Embryonic facial prominence (tissue), 1 donor: ENCODE results near the gene HIVEP3.

ENCODE experiments used
- DNase-seq: peaks from one replicate; pipeline ENCODE4 v3.0.0-alpha.2; 2016; ENCODE audit errors: extremely low spot score

The HIVEP3 gene

DNA sequence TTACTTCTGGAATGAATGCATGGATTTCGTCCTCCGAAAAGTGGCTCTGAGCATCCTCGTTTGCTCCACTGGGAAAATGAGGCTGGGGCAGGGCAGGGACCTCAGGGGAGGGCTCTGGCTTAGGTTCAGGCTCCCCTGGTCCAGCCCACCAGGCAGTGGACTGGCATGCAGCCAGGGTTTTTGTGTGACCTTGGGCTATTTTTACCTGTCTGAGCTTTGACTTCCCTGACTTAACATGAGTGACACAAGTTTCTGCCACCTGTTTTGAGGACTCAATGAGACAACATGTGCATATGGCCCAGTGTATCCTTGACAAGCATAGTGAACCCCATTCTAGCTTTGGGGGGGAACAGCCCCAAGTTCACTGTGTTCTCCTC, 401.7 kb downstream of the HIVEP3 start:
- no peak for DNase-seq

GRCh38 chr1:41516168-41517061, 402.3 kb downstream of the HIVEP3 start:
- peak; percentile 61 for DNase-seq

DNA sequence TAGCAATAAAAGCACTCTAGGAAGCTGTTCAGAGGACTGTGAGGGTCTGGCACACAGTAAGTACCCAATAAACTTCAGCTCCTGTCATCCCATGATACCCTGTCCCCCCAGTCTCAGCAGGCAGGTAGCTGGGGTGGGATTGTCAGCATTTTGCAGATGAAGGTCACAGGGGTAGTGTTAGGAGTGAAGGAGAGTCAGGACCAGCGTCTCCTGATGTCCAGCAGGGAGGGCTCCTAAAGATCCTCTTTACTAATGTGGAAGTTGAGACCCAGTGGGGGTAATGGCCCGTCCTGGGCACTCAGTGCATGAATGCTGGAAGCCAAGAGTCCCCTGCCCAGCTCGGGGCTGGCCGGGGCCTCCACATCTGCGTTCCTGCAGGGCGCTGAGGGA, 402.9 kb downstream of the HIVEP3 start:
- DNase-seq, result no peak

DNA sequence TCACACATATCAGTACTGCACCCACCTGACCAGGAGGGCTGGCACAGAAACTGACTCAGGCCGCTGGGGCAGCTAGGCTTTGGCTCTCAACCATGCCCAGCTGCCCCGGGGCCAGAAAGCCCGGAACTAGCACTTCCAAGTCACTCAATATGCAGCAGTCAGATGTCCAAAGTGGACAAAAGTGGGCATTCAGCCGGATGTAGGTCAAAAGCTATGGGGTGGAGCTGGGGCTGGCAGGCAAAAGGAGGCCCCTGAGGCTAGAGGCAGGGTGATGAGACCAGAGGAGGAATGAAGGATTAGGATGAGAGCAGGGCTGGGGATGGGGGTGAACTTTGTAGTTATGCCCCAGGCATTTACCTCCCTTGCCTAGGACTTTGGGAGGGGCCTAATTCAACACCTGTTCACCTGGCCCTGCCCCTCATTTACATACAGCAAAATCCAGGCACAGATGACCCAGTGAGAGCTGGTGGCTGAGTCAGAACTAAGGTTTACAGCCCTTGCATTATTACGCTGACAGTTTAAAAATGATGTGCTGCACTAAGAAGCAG, 403.5 kb downstream of the HIVEP3 start:
- DNase-seq, result no peak

DNA sequence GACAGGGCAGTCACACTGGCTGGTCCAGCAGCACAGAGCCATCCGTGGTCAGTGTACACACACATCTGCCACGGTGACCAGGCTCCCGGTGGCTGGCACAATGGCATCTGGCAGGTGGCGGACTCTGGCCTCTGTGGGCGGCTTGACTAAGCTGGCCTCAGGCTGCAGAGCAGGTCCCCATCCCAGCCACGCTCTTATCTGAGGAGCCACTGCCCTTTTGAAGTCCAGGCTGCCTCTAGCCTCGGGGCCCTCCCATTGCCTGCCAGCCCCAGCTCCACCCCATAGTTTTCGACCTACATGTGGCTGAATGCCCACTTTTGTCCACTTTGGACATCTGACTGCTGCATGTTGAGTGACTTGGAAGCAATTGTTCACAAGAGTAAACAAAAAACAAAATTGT, 404.3 kb downstream of the HIVEP3 start:
- DNase-seq, result no peak

DNA sequence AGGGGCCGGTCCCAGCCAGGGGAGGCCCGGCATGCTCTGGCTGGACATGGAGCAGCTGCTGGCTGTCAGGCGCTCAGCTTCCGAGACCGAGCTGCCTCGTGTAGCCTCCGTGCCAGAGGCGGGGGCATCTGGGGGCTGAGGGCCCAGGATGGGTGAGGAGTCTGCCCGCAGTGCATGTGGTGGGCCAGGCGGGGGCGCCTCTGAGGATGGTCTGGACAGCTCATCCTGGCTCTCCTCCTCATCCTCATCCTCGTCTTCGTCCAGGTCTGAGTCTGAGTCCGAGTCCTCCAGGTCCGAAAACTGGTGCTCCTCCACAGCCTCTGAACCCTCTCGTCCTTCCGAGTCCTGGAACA, 405.4 kb downstream of the HIVEP3 start:
- DNase-seq, result no peak

DNA sequence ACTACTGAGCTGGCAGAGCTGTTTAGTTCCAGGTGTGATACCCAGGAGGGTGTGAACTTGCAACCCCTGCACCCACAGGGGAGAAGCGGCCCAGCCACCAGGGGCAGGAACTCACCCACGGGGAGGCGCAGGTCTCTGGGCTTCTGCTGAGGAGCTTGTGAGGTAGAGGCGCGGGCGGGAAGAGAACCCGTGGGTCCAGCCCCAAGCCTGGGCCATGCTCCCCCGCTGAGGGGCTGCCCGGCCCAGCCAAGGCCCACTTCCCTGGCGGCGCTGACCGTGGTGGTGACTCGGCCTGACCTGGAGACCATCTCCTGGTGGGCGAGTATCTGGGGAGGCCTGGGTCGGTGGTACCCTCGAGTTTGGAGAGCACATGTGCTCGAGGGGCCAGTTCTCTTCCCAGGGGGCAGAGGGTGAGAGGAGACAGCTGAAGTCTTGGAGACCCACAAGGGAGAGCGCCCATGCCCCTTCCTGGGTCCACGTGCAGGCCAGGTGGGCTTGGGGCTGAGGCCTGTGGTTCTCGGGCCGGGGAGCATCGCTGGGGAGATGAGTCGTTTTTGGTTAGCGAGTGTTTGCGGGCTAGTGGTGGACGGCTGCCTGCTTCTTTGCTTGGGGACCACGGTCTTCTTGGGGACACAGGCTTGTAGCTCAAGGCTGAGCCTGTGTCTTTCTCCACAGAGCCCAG, 405.9 kb downstream of the HIVEP3 start:
- DNase-seq, result no peak

- DNase-seq, result no peak
Observed at GRCh38 chr1:41511239-41511540, 407.5 kb downstream of the HIVEP3 start.

DNA sequence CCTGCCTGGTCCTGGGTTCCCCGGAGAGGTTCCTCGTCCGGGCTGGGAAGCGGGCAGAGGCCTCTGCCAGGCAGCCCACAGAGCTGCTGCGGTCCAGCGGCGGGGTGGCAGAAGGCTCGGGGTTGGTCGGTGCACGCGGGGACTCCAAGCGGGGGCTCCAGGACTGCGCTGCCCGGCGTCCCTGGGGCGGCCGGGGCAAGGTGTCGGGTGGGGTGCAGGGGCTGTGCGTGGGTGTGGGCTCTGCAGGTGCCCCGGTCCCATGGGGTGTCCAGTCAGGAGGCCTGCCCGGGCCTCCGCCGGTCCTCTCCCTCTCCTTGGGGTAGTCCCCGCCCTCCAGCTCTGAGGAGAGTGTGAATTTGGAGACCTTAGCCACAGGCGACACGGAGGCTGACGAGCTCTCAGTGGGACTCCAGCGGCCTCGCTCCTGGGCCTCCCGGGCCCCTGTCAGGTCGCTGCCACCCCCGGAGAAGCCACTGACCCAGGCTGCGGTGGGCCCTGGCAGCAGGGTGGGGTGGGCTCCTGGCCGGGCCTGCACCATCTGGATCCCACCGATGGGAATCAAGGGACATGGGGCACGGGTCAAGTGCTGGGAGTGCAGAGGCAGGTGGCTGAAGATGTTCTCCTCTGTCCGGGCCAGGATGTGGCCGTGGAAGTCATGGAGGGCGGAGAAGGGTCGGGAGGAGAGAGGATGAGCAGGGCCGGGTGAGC, 408.0 kb downstream of the HIVEP3 start:
- no peak for DNase-seq

DNA sequence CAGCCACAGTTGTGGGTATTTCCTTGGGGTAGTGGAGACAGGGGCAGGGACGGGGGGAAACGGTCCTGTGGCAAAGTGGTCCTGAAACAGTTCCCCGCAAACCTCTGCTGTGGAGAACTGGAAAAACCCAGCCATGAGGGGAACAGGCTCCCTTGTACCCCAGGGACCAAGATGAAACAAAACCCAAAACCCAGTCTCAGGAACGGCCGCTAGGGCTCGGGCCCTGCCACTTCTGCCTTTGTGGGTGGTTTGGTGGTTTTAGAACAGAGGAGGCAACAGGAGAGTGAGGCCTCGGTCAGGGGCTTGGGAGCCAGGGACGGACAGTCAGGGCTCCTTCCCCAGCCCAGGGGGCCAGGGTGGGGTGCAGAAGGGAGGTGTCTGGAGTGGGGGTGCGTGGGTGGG, 409.5 kb downstream of the HIVEP3 start:
- DNase-seq, result no peak

DNA sequence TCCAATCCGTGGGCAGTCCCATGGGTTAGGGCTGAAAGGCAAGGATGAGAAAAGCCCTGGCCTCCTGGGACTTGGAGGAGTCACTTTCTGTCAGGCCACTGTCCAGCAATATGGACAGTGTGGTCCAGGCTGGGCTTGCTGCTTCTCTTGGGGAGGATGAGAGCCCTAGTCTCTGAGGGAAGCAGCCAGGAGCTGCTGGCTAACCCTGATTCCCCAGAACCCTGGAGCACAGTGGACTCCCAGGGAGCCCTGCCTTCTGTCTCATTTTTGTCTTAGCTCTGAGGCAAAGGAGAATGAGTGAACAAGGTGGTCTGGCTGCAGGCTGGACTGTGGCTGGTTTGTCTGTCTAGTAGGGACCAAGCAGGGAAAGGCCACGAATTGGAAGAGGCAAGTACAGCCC, 410.4 kb downstream of the HIVEP3 start:
- DNase-seq, result no peak

GRCh38 chr1:41507836-41508235, 410.9 kb downstream of the HIVEP3 start:
- no peak for DNase-seq

DNA sequence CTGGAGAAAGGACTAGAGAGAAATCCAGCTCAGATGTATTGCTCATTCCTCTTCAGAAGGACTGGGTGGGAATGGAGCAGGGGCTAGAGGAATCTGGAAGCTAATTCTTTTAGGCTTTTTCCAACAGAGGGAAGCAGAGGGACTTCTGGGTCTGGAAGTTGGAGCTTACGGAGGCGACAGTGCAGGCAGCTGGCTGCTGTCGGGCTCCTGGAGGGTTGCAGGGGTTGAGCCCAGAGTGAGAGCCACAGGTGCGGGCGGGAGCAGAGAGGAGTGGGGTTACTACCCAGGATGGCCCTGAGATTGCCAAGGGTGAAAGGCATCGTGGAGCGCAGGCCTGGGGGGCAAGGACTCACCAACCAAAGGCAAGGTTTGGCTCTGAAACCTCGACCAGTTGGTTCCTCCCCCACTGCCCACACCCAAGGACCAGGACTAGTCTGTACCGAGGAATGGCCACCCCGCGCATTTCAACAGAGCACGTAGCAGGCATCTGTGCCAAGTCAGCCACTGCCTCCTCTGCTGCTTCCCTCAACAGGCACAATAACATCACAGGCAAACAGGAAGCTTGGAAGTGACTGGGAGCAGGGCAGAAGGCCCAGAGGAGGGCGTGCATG, 411.5 kb downstream of the HIVEP3 start:
- no peak for DNase-seq

- no peak for DNase-seq
Observed at GRCh38 chr1:41504114-41505035, 414.3 kb downstream of the HIVEP3 start.

DNA sequence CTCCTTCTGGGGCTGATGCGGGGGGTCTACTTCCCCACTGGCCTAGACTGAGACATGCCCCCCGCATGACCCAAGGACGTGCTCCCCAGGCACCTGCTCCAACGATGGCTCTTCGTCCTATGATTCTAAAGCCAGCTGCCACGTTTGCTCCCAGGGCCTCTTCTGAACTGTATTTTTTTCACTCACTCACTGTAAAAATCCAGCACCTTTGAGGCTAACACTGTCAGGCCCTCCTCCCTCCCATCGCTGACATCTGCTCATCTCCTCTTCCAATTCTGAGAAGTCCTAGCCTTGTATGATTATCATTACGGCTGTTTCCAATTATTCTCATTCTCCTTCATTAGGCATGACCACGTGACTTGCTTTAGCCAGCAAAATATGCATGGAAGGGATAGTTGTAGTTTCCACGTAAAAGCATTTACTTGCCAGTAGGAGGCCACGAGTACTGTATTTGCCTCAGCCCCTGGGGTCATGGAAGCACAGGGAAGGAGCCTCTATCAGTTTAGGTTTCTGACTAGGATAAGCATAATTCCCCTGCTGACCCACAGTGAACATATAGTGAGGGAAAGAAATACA, 415.1 kb downstream of the HIVEP3 start:
- DNase-seq, result peak; percentile 59

GRCh38 chr1:41502912-41503311, 415.8 kb downstream of the HIVEP3 start:
- no peak for DNase-seq

DNA sequence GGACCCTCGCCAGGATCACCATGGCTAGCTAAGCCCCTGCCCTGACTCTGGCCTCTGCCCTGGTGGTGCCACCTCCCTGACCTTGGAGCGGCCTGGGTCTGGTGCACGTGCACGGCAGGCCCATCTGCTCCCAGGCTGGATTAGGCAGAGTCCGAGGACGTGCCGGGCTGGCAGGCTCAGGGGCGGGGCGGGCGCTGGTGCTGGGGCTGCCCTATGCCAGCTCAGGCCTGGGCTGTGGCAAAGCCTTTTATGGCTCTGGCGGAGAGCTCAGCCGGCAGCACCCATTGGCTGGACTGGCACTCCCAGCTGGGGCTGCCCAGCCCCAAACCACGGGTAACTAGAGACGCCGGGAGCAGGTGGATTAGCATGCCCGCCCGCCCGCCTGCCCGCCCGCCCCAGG, 417.1 kb downstream of the HIVEP3 start:
- no peak for DNase-seq

GRCh38 chr1:41500781-41501518, 417.8 kb downstream of the HIVEP3 start:
- DNase-seq, result no peak

DNA sequence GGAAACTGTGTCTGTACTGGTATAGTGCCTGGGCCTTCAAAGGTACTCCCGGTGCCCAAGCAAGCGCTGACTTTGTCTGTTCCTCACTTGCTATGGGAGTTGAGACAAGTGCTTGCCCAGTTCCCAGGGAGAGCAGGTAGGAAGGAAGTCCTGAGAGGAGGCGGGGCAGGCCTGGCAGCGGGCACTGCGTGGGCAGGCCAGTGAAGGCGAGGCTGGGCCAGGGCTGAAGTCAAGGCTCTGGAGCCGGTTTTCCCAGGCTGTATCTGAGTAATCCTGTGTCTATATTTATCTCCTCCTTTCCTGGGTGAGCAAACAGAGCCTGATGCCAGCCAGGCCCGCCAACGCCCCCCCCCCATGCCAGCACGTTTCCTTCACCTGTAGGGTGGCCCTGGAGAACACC, 418.3 kb downstream of the HIVEP3 start:
- DNase-seq, result no peak

DNA sequence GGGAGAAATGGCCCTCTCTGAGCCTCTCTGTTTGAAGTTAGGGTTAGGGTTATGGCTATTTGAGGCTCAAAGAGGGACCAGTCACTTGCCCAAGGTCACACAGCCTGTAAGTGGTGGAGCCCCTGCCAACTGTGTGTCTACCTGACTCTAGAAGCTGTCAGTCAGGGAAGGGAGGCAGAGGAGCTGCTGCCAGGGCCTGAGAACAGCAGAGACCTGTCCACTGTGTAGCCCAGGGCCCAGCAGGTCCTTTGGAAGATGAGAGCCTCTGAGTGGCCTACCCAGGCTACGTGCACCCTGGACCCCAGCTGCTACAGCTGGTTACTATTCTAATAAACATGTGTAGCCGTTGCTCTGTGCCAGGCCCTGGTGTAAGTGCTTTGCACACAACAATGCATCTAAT, 419.1 kb downstream of the HIVEP3 start:
- DNase-seq, result no peak
